ENCODE data around the gene GBA3. TPM values are rescaled to one million over a fixed set of nuclear protein-coding genes. Genes with fewer than 3 reads are reported as not detected.

The GBA3 gene
- total RNA-seq, 3 donors from 2014 or later, result 0.16 to 2.9 (median 1.6) TPM

- H3K27me3 ChIP-seq, result no peaks in the 10 kb centered on the region
- H3K9me3 ChIP-seq, result no peaks in the 10 kb centered on the region
- DNase-seq (ENCODE audit: low spot score in 2 of 2), result peak in 1 of 2 donors; percentile 42
- TF ChIP-seq POLR2A (IDR thresholded peaks at IDR 0.05), result no peak
- TF ChIP-seq CTCF (IDR thresholded peaks at IDR 0.05), result no peak
- TF ChIP-seq POLR2AphosphoS5 (IDR thresholded peaks at IDR 0.05), result no peak
- H3K36me3 ChIP-seq, result no peaks in the 10 kb centered on the region
- peak overlapping the region; percentile 45 to 53 for H3K27ac ChIP-seq
- H3K4me3 ChIP-seq, result no peak overlapping the region
- intact Hi-C loops (cut with DNase I; ENCODE audit: low total_unique reads), result no loop called here
- no peaks in the 10 kb centered on the region for H3K4me1 ChIP-seq
These were observed 31.3 kb upstream of the GBA3 start for GRCh38 chr4:22661443-22661842.

GRCh38 chr4:22667332-22667940, 25.3 kb upstream of the GBA3 start:
- H3K4me1 ChIP-seq, result no peaks in the 10 kb centered on the region
- no peak overlapping the region for H3K4me3 ChIP-seq
- no peak for DNase-seq (ENCODE audit: low spot score in 2 of 2)
- intact Hi-C loops (cut with DNase I; ENCODE audit: low total_unique reads), result no loop called here
- no peak overlapping the region for H3K27ac ChIP-seq
- H3K36me3 ChIP-seq, result no peaks in the 10 kb centered on the region
- no peaks in the 10 kb centered on the region for H3K9me3 ChIP-seq
- no peaks in the 10 kb centered on the region for H3K27me3 ChIP-seq
- no peak for TF ChIP-seq POLR2A (IDR thresholded peaks at IDR 0.05)
- TF ChIP-seq POLR2AphosphoS5 (IDR thresholded peaks at IDR 0.05), result no peak
- no peak for TF ChIP-seq CTCF (IDR thresholded peaks at IDR 0.05)

- no peaks in the 10 kb centered on the region for H3K9me3 ChIP-seq
- no peak for TF ChIP-seq POLR2A (IDR thresholded peaks at IDR 0.05)
- no peak for TF ChIP-seq POLR2AphosphoS5 (IDR thresholded peaks at IDR 0.05)
- TF ChIP-seq CTCF (IDR thresholded peaks at IDR 0.05), result no peak
- H3K36me3 ChIP-seq, result no peaks in the 10 kb centered on the region
- H3K27me3 ChIP-seq, result no peaks in the 10 kb centered on the region
- DNase-seq (ENCODE audit: low spot score in 2 of 2), result no peak
- intact Hi-C loops (cut with DNase I; ENCODE audit: low total_unique reads), result no loop called here
- H3K4me3 ChIP-seq, result no peak overlapping the region
- H3K4me1 ChIP-seq, result no peaks in the 10 kb centered on the region
- H3K27ac ChIP-seq, result no peak overlapping the region
These were observed 24.4 kb upstream of the GBA3 start for GRCh38 chr4:22668301-22668700.

GRCh38 chr4:22668702-22669101, 24.0 kb upstream of the GBA3 start:
- Histone ChIP-seq H3K36me3 (no peaks in the 10 kb centered on the region), H3K27me3 (no peaks in the 10 kb centered on the region), H3K9me3 (no peaks in the 10 kb centered on the region), H3K4me3 (no peak overlapping the region), H3K4me1 (no peaks in the 10 kb centered on the region), H3K27ac (no peak overlapping the region)
- TF ChIP-seq POLR2AphosphoS5 (IDR thresholded peaks at IDR 0.05), result no peak
- TF ChIP-seq POLR2A (IDR thresholded peaks at IDR 0.05), result no peak
- TF ChIP-seq CTCF (IDR thresholded peaks at IDR 0.05), result no peak
- no peak for DNase-seq (ENCODE audit: low spot score in 2 of 2)
- intact Hi-C loops (cut with DNase I; ENCODE audit: low total_unique reads), result no loop called here

GRCh38 chr4:22670956-22671355, 21.8 kb upstream of the GBA3 start:
- intact Hi-C loops (cut with DNase I; ENCODE audit: low total_unique reads), result no loop called here
- H3K27ac ChIP-seq, result no peak overlapping the region
- H3K27me3 ChIP-seq, result no peaks in the 10 kb centered on the region
- no peaks in the 10 kb centered on the region for H3K4me1 ChIP-seq
- no peaks in the 10 kb centered on the region for H3K9me3 ChIP-seq
- no peak for DNase-seq (ENCODE audit: low spot score in 2 of 2)
- H3K4me3 ChIP-seq, result no peak overlapping the region
- H3K36me3 ChIP-seq, result no peaks in the 10 kb centered on the region
- no peak for TF ChIP-seq POLR2A (IDR thresholded peaks at IDR 0.05)

- no peaks in the 10 kb centered on the region for H3K4me1 ChIP-seq
- no peak for TF ChIP-seq CTCF (IDR thresholded peaks at IDR 0.05)
- TF ChIP-seq POLR2A (IDR thresholded peaks at IDR 0.05), result no peak
- TF ChIP-seq POLR2AphosphoS5 (IDR thresholded peaks at IDR 0.05), result no peak
- no peak overlapping the region for H3K4me3 ChIP-seq
- H3K27me3 ChIP-seq, result no peaks in the 10 kb centered on the region
- H3K27ac ChIP-seq, result no peak overlapping the region
- no peak for DNase-seq (ENCODE audit: low spot score in 2 of 2)
- no peaks in the 10 kb centered on the region for H3K9me3 ChIP-seq
- H3K36me3 ChIP-seq, result no peaks in the 10 kb centered on the region
- intact Hi-C loops (cut with DNase I; ENCODE audit: low total_unique reads), result no loop called here
These were observed 20.2 kb upstream of the GBA3 start for GRCh38 chr4:22672519-22672918.
